Panc1 (cell line): ENCODE data around the gene FLOT2. TPM values are rescaled to one million over a fixed set of nuclear protein-coding genes. Genes with fewer than 3 reads are reported as not detected.

Experiments
- ATAC-seq: fragments of 200-7000 bp; cut with Tn5 transposase; 2 replicates; pipeline ENCODE4 v1.9.1; 2020; ENCODE audit warnings: mild to moderate bottlenecking, moderate library complexity
- BruUV-seq: library from RNA; stranded (reverse); fragments of 400-500 nt; replicated peaks from 2 replicates; lab custom pipeline; 2021; lab: Mats Ljungman, UMichigan
- CTCF ChIA-PET: fragments of 300-600 bp; sonication (Branson Sonifier 250); formaldehyde crosslinking; loops from one replicate; lab custom pipeline; 2022; ENCODE audit warnings: antibody characterized with exemption; lab: Charles Lee
- POLR2A ChIA-PET: fragments of 300-600 bp; sonication (Branson Sonifier 250); formaldehyde crosslinking; loops from one replicate; lab custom pipeline; 2022; ENCODE audit warnings: antibody characterized with exemption; lab: Charles Lee
- DNase-seq: peaks from one replicate; pipeline ENCODE4 v3.0.0-alpha.2; 2010; ENCODE audit warnings: low read depth, low spot score
- H3K27ac ChIP-seq: 2 replicates; pipeline ENCODE4 v1.5.1; 2011; ENCODE audit warnings: mild to moderate bottlenecking, low read length, inconsistent platforms
- H3K27me3 ChIP-seq: fragments of 200-500 bp; sonication (Bioruptor generic); 2 replicates; pipeline ENCODE4 v1.6.0; 2014; ENCODE audit warnings: low read length, inconsistent platforms; ENCODE audit not compliant: control insufficient read depth, insufficient read depth
- H3K36me3 ChIP-seq: fragments of 200-500 bp; sonication (Bioruptor generic); 2 replicates; pipeline ENCODE4 v1.5.1; 2014; ENCODE audit warnings: inconsistent platforms, mild to moderate bottlenecking, low read length, moderate library complexity; ENCODE audit not compliant: control insufficient read depth, insufficient read depth
- H3K4me1 ChIP-seq: 2 replicates; pipeline ENCODE4 v1.5.1; 2011; ENCODE audit warnings: inconsistent platforms, mild to moderate bottlenecking, low read length, moderate library complexity; ENCODE audit not compliant: control insufficient read depth, insufficient read depth
- H3K4me3 ChIP-seq, 2 experiments: 2 replicates each; pipeline ENCODE4 v1.5.1; 2011 to 2012; ENCODE audit warnings: low read depth in 2 of 2, low read length in 2 of 2, mild to moderate bottlenecking in 2 of 2, inconsistent platforms in 1 of 2, moderate library complexity in 1 of 2
- H3K9me3 ChIP-seq: fragments of 200-500 bp; sonication (Bioruptor generic); 2 replicates; pipeline ENCODE4 v1.5.1; 2014; ENCODE audit warnings: low read depth, mild to moderate bottlenecking, inconsistent platforms, low read length, moderate library complexity; ENCODE audit not compliant: control insufficient read depth, insufficient read depth
- CTCF ChIP-seq: fragments of 450-650 bp; IDR thresholded peaks from 2 replicates; pipeline ENCODE4 v1.5.1; 2017; ENCODE audit warnings: mild to moderate bottlenecking
- POLR2AphosphoS5 ChIP-seq: IDR thresholded peaks from 2 replicates; pipeline ENCODE4 v1.6.1; 2012; ENCODE audit warnings: mild to moderate bottlenecking, low read depth, low read length, moderate library complexity
- REST ChIP-seq, 2 experiments: IDR thresholded peaks; 2 replicates each; pipeline ENCODE4 v1.6.1; 2011 to 2012; ENCODE audit warnings: low read depth in 2 of 2, control low read depth in 1 of 2, low read length in 1 of 2, mild to moderate bottlenecking in 1 of 2, moderate library complexity in 1 of 2; ENCODE audit not compliant: insufficient read depth in 1 of 2
- SIN3A ChIP-seq: IDR thresholded peaks from 2 replicates; pipeline ENCODE4 v1.6.1; 2012; ENCODE audit warnings: low read depth, mild to moderate bottlenecking, low read length, moderate library complexity, borderline replicate concordance; ENCODE audit not compliant: insufficient read depth
- TCF7L2 ChIP-seq: IDR thresholded peaks from 2 replicates; pipeline ENCODE4 v1.6.1; 2011; ENCODE audit warnings: mild to moderate bottlenecking, low read depth, low read length, inconsistent platforms
- in situ Hi-C: cut with HindIII; loops from 2 replicates; pipeline ENCODE4 v1.10.0; 2016; ENCODE audit warnings: low sequenced_read_pairs, low pct_unique_long_range_greater_than_20kb
- intact Hi-C: fragments of 100-400 bp; cut with micrococcal nuclease; formaldehyde crosslinking; loops from one replicate; pipeline ENCODE4 v1.10.0; 2022; ENCODE audit not compliant: unreplicated experiment
- total RNA-seq: library from RNA; stranded (reverse); gene quantifications from one replicate; pipeline ENCODE4 v1.2.1, GENCODE V29; 2021; ENCODE audit not compliant: unreplicated experiment

Gene FLOT2
- total RNA-seq, 1 experiment from 2014 or later = 110 TPM

- H3K4me3 ChIP-seq = no peak overlapping the region
- no peak for TF ChIP-seq SIN3A
- no peak for TF ChIP-seq REST (IDR thresholded peaks at IDR 0.05; ENCODE audit: insufficient read depth in 1 of 2, low read depth in 2 of 2, low read length in 1 of 2)
- TF ChIP-seq CTCF = no peak
- no peak for TF ChIP-seq TCF7L2
- TF ChIP-seq POLR2AphosphoS5 = no peak
- POLR2A ChIA-PET = no interaction called here
- in situ Hi-C loops = no loop called here
- DNase-seq (no peak), ATAC-seq (no peak)
- no peaks in the 10 kb centered on the region for H3K4me1 ChIP-seq
- H3K36me3 ChIP-seq = peaks cover 44% of the 10 kb centered on the region
- intact Hi-C loops = no loop called here
- H3K27me3 ChIP-seq = no peaks in the 10 kb centered on the region
- no peaks in the 10 kb centered on the region for H3K9me3 ChIP-seq
- H3K27ac ChIP-seq = no peak overlapping the region
- no TSS peak for BruUV-seq
- CTCF ChIA-PET = interaction anchor here (1.0 kb wide), 1 partner anchor 44 kb away, joined by 4 read pairs; no protein-coding TSS in a partner anchor
Observed at GRCh38 chr17:28917029-28917428, 19.5 kb upstream of the FLOT2 start.

GRCh38 chr17:28916302-28916934, 18.9 kb upstream of the FLOT2 start:
- intact Hi-C loops = no loop called here
- H3K36me3 ChIP-seq = peaks cover 47% of the 10 kb centered on the region
- ATAC-seq (peak; percentile 85), DNase-seq (no peak)
- no peaks in the 10 kb centered on the region for H3K4me1 ChIP-seq
- no peaks in the 10 kb centered on the region for H3K27me3 ChIP-seq
- ChIA-PET CTCF (interaction anchor here (0.6 to 1.0 kb wide), 2 partner anchors 44 to 141 kb away, joined by 4 read pairs; no protein-coding TSS in a partner anchor), POLR2A (no interaction called here)
- in situ Hi-C loops = no loop called here
- no peak overlapping the region for H3K27ac ChIP-seq
- H3K9me3 ChIP-seq = no peaks in the 10 kb centered on the region
- TSS peak; percentile 25 for BruUV-seq
- TF ChIP-seq CTCF (peak; percentile 83), TCF7L2 (no peak), POLR2AphosphoS5 (no peak), SIN3A (no peak), REST (IDR thresholded peaks at IDR 0.05; ENCODE audit: insufficient read depth in 1 of 2, low read depth in 2 of 2, low read length in 1 of 2) (no peak)
- no peak overlapping the region for H3K4me3 ChIP-seq
